Stimulated activated CD8-positive, alpha-beta memory T cell treated with anti-CD3 and anti-CD28 coated beads, Interleukin-12 subunit alpha, Interleukin-12 subunit beta, amount 100 ng/mL, for 24 hours (primary cell): ENCODE measurements around the gene SERTAD1.

Experiments
- DNase-seq: peaks from one replicate; pipeline ENCODE4 v3.0.0-alpha.2; 2020; ENCODE audit errors: extremely low read depth

Gene SERTAD1

DNA sequence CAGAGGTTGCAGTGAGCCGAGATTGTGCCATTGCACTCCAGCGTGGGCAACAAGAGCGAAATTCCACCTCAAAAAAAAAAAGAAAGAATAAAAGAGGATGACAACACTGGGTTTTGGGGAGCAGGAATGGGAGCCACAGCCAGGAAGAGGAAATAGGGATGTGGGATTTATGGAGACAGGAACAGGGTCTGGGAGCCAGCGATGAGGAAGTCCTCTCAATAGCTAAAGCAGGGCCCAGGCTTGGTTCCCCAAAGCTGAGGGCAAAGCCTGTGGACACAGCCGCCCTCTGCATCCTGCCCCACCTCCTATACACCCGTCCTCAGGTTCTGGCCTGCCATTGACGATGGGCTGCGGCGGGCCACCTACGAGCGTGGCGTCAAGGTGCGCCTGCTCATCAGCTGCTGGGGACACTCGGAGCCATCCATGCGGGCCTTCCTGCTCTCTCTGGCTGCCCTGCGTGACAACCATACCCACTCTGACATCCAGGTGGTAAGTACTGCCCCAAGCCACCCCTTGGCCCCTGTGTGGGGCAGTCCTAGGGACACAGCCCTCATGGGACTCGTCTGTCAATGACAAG, 49.4 kb downstream of the SERTAD1 start:
- DNase-seq: no peak

DNA sequence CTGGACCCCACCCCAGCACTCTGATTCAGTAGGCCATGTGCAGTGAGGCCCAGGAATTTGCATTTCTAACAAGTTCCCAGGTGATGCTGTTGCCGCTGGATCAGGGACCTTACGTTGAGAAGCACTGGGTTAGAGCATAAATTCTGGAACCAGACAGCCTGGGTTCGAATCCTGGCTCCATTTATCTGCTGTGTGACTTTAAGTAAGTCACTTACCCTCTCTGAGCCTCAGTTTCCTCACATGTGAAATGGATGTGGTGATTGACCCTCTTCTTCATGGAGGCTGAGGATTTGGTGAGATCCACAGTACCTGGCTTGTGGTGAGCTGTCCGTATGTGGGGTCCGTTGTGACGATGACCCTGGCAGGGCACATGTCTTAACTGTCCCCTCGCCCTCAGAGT, 51.7 kb downstream of the SERTAD1 start:
- no peak for DNase-seq

DNA sequence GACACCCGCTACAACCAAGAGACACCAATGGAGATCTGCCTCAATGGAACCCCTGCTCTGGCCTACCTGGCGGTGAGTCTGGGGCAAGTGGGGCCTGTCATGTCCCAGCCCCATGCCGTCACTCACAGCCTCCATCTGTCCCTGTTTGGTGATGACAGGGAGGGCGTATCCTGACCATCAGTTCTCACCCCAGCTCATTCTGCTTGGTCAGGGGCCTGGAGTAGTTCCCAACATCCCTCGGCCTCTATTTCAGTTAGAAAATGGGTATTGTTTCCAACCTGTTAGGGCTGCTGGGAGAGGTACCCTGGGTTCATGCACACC, 54.0 kb downstream of the SERTAD1 start:
- DNase-seq: no peak
